ENCODE measurements around the gene RPL26. TPM values are rescaled to one million over a fixed set of nuclear protein-coding genes. Genes with fewer than 3 reads are reported as not detected.

Gene RPL26
- total RNA-seq, 6 experiments from 2014 or later = 467 to 1,753 (median 509) TPM

DNA sequence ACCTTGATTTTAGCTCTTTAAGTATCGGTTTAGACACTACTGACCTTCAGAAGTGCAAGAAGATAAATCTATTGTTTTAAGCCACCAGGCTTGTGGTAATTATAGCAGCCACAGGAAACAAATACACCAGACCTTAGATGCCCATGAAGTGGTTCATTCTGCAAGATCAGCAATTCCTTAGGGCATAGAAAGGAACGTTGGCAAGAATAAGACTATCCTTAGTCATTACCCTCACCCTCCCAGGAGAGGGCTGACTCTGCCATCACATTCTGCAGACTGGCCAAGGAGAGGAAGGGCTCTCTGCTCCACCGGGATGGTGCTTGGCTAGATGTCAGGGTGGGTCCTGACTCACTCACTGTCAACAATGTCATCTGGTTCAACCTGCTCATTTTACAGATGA is 38.6 kb upstream of the RPL26 start:
- H3K4me1 ChIP-seq = peaks cover 0 to 47% (median 20%) of the 10 kb centered on the region in 4 donors

DNA sequence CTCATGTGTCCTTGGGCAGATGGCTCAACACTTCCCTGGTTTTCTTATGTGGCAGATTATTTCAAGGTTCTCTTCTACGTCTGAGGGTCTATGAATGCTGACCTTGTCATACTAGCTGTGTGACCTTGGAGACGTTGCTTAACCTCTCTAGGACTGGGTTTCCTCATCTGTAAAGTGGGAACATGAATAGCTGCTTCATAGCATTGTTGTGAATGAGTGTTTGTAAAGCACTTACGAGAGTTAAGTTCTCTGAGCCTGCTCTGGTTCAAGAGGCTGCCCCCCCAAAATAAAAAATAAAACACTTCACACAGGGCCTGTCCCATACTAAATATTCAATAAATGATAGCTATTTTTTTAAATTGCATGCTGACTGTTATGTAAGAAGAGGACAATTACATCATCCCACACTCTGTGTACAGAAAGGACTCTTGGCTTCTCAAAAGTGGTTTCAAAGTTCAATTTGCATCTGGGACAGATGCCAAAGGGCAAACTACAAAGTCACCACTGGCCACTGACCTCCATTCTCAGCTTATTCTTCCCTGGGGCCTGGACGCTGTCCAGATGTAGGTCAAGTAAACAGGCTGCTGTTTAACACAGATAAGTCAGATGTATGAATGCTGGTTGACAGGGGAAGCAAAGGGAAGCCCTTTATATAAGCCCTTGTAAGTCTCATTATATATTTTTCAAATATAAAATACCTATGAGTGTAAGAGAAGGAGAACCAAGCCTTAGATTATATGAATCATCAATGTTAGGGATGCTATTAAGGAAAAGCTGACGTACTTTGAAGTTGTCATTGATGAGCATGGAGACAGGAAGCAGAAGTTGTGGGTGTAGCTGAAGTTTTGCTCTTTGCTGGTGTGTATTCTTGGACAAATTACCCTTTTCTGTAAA is 37.3 kb upstream of the RPL26 start:
- Histone ChIP-seq H3K36me3 (no peaks in the 10 kb centered on the region), H3K4me3 (no peak overlapping the region)

More for the DNA sequence above, 38.6 kb upstream of the RPL26 start:
- ATAC-seq (no peak), DNase-seq (peak in 1 of 3 donors; percentile 41)
- Histone ChIP-seq H3K9me3 (no peaks in the 10 kb centered on the region), H3K27ac (peak overlapping the region; percentile 24 to 87 (median 69)), H3K36me3 (no peaks in the 10 kb centered on the region), H3K27me3 (no peaks in the 10 kb centered on the region), H3K4me3 (no peak overlapping the region)
- intact Hi-C loops (cut with DNase I) = no loop called here
- no CpG with 5 or more reads among the region's 3 CpGs for WGBS (ENCODE audit: insufficient coverage, low coverage, low lambda C conversion rate, missing lambda C conversion rate)
- TF ChIP-seq POLR2A (IDR thresholded peaks at IDR 0.05) = no peak
- TF ChIP-seq, protein P1, sequence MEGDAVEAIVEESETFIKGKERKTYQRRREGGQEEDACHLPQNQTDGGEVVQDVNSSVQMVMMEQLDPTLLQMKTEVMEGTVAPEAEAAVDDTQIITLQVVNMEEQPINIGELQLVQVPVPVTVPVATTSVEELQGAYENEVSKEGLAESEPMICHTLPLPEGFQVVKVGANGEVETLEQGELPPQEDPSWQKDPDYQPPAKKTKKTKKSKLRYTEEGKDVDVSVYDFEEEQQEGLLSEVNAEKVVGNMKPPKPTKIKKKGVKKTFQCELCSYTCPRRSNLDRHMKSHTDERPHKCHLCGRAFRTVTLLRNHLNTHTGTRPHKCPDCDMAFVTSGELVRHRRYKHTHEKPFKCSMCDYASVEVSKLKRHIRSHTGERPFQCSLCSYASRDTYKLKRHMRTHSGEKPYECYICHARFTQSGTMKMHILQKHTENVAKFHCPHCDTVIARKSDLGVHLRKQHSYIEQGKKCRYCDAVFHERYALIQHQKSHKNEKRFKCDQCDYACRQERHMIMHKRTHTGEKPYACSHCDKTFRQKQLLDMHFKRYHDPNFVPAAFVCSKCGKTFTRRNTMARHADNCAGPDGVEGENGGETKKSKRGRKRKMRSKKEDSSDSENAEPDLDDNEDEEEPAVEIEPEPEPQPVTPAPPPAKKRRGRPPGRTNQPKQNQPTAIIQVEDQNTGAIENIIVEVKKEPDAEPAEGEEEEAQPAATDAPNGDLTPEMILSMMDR (IDR thresholded peaks at IDR 0.05) = no peak

DNA sequence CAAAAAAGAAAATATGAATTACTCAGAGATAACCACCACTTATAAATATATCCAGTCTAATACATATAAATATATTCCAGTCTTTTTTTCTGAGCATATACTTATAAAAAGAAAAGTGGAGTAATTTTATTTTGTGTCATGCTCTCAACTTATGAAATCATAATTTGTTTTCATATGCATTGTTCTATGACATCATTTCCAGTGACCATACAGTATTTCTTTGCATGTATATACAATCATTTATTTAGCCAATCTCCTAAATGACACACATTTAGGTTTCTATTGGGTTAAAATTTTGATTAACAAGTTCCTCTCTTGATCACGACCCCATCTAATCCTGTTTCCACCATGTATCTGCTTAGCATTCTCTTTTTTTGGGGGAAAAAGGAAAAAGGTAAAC is 36.3 kb upstream of the RPL26 start:
- H3K36me3 ChIP-seq = no peaks in the 10 kb centered on the region
- intact Hi-C loops (cut with DNase I) = loop anchor here in 1 of 2 donors (10.0 kb wide), 1 partner anchor 55 kb away; no protein-coding TSS in a partner anchor
- H3K27ac ChIP-seq = peak overlapping the region in 2 of 3 donors; percentile 81 to 87
- H3K9me3 ChIP-seq = no peaks in the 10 kb centered on the region
- no peak overlapping the region for H3K4me3 ChIP-seq
- 12% methylated on average over 1 of the region's 1 CpG for WGBS (ENCODE audit: insufficient coverage, low coverage, low lambda C conversion rate, missing lambda C conversion rate)
- H3K27me3 ChIP-seq = no peaks in the 10 kb centered on the region
- ATAC-seq (no peak), DNase-seq (no peak)
- no peak for TF ChIP-seq POLR2A (IDR thresholded peaks at IDR 0.05)
- TF ChIP-seq, protein P1 (IDR thresholded peaks at IDR 0.05) = no peak
- H3K4me1 ChIP-seq = peaks cover 0 to 35% (median 19%) of the 10 kb centered on the region in 4 donors

More for the DNA sequence above, 37.3 kb upstream of the RPL26 start:
- intact Hi-C loops (cut with DNase I) = no loop called here
- Histone ChIP-seq H3K9me3 (no peaks in the 10 kb centered on the region), H3K27me3 (no peaks in the 10 kb centered on the region), H3K27ac (peak overlapping the region; percentile 72 to 87 (median 81)), H3K4me1 (peaks cover 0 to 35% (median 19%) of the 10 kb centered on the region in 4 donors)
- DNase-seq (peak; percentile 86 to 96 (median 90)), ATAC-seq (peak; percentile 89 to 93 (median 90))
- TF ChIP-seq, protein P1 (IDR thresholded peaks at IDR 0.05) = no peak
- TF ChIP-seq POLR2A (IDR thresholded peaks at IDR 0.05) = no peak
- WGBS (ENCODE audit: insufficient coverage, low coverage, low lambda C conversion rate, missing lambda C conversion rate) = 0% methylated on average over 4 of the region's 5 CpGs

DNA sequence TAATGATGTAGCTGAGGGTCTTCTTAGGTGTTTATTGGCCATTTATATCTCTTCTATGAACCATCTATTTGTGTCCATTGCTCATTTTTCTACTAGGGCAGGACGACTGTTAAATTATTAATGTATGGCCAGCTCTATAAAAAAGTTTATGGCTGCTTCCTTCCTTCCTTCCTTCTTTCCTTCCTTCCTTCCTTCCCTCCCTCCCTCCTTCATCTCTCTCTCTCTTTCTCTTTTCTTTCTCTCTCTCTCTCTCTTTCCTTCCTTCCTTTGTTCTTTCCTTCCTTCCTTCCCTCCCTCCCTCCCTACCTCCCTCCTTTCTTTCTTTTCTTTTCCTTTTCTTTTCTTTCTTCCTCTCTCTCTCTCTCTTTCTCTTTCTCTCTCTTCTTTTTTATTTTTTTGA is 35.5 kb upstream of the RPL26 start:
- DNase-seq (no peak), ATAC-seq (no peak)
- 75% methylated on average over 1 of the region's 1 CpG for WGBS (ENCODE audit: insufficient coverage, low coverage, low lambda C conversion rate, missing lambda C conversion rate)
- Histone ChIP-seq H3K27me3 (no peaks in the 10 kb centered on the region), H3K9me3 (no peaks in the 10 kb centered on the region), H3K4me3 (no peak overlapping the region), H3K36me3 (no peaks in the 10 kb centered on the region), H3K27ac (peak overlapping the region in 2 of 3 donors; percentile 43 to 56), H3K4me1 (peaks cover 0 to 35% (median 19%) of the 10 kb centered on the region in 4 donors)
- intact Hi-C loops (cut with DNase I) = loop anchor here in 1 of 2 donors (10.0 kb wide), 1 partner anchor 56 kb away; no protein-coding TSS in a partner anchor
- TF ChIP-seq POLR2A (IDR thresholded peaks at IDR 0.05) = no peak
- TF ChIP-seq, protein P1 (IDR thresholded peaks at IDR 0.05) = no peak

All from right lobe of liver (tissue), 6 donors.